Prostate gland (tissue), 2 donors: Measurements from ENCODE around the gene APOBEC3A.

ENCODE experiments used
- CTCF ChIP-seq, 4 experiments: fragments of 200-600 bp in 2 of 4; fragments of 450-650 bp in 2 of 4; sonication (generic) in 2 of 4; IDR thresholded peaks; 1 replicate in 3 of 4; 2 replicates in 1 of 4; pipeline ENCODE4 v1.5.1; 2016 to 2019; ENCODE audit warnings: antibody characterized with exemption in 4 of 4, mild to moderate bottlenecking in 2 of 4, moderate library complexity in 2 of 4
- POLR2A ChIP-seq: fragments of 450-650 bp; IDR thresholded peaks from one replicate; pipeline ENCODE4 v1.6.1; 2016; ENCODE audit warnings: antibody characterized with exemption, mild to moderate bottlenecking
- POLR2AphosphoS5 ChIP-seq: sonication (generic); formaldehyde crosslinking; IDR thresholded peaks from one replicate; pipeline ENCODE4 v1.6.1; 2017; ENCODE audit warnings: antibody characterized with exemption

DNA sequence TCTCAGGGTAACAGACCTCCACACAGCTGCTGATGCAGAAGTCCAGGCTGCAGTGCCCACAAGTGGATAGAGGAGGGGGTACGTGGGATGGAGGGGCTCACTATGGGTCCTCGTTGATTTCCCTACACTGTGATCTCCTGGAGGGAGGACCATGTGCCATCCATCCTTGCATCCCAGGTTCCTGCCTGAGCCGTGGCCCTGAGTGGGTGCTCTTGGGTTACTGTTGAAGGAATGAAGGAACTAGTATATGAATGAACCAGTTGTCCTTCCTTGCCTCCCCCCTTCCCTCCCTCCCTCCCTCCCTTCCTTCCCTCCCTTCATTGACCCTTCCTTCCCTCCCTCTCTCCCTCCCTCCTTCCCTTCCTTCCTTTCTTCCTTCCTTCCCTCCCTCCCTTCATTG lies 40.1 kb downstream of the APOBEC3A start:
- TF ChIP-seq POLR2A (no peak), CTCF (IDR thresholded peaks at IDR 0.05) (no peak), POLR2AphosphoS5 (no peak)
